Activated naive CD4-positive, alpha-beta T cell (primary cell): ENCODE measurements around the gene GAS6.
"Not testable (repeated sequence)": the region's sequence is repeated elsewhere in the genome, so short reads cannot be mapped to it uniquely, and the experiment has no call there.

ENCODE experiments used
- DNase-seq, 4 experiments: peaks; one replicate each; lab custom pipeline; 2025; lab: John Stamatoyannopoulos, UW

GAS6 gene

DNA sequence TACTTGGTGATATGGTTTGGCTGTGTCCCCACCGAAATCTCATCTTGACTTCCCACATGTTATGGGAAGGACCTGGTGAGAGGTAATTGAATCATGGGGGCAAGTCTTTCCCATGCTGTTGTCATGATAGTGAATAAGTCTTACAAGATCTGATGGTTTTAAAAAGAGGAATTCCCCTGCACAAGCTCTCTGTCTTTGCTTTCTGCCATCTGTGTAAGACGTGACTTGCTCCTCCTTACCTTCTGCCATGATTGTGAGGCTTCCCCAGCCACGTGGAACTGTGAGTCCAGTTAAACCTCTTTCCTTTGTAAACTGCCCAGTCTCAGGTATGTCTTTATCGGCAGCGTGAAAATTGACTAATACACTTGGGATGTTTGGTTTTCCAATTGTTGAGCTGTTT, 4.0 kb upstream of the GAS6 start:
- not testable (repeated sequence) for DNase-seq

GRCh38 chr13:113865427-113865826, 1.6 kb upstream of the GAS6 start:
- DNase-seq = no peak

- no peak for DNase-seq
These were observed 506 bp upstream of the GAS6 start for GRCh38 chr13:113864273-113864890.

- DNase-seq = no peak
These were observed 849 bp downstream of the GAS6 start for GRCh38 chr13:113862931-113863523.

DNA sequence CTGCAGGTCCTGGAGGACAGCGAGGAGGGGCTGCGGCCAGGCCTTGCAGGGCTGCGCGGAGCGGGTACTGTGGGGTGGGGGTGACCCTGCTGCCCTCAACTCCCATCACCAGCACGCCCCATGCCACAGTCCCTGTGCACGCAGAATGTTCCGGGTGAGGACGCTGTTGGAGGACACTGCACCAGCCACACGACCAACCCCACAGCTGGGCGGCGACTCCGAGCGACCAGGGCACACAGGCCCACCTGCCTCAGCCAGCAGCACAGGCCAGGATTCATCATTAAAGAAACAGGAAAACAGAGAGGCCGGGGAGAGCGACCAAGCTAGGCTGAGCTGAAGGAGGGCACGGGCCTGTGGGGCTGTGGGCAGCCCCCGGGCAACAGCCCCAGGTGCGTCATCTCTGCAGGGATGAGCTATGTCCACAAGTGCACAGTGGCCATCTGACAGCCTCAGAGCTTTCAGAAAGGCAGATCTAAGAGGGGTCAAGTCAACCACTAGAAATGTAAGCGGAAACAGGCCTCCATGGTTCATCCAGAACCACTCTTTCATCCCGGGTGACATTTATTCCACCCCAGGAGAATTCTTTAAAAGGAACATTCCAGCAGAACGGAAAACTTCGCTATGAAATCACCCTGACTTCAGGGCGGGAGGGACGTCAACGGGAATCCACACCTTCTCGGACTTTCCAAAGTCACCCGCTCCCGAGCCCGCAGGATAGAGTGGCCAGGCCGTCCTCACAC, 1.5 kb downstream of the GAS6 start:
- no peak for DNase-seq

- no peak for DNase-seq
These were observed 2.3 kb downstream of the GAS6 start for GRCh38 chr13:113861433-113862030.

DNA sequence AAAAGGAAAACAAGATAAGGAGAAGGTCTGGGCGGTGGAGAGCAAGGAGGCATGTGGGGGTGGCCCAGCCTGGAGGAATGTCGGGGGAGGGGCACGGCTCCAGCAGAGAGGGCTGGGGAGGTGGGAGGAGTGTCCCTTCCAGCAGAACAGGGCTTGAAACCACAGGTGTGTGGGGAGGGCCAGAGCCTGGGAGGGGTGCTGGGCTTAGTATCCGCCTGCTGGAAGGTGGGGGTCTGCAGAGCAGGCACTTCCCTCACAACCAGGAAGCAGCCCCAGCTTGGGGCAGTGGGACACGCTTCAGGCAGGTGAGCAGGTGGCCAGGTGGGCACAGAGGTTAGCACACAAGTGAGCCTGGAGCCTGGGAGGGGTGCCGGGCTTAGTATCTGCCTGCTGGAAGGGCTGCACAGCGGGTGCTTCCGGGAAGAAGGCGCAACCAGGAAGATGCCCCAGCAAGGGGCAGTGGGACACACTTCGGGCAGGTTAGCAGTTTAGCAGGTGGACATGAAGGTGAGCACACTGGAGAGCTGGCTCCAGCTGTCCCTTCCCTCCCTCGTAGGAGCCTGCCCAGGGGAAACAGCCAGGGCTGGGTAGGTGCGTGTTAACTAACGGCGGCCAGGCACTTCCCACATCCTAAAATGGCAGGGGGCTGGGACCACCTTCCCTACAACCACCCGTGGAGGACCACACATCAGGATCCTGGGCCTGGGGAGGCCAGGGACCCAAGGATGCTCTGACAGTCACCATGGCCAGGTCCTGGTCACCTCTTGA, 3.0 kb downstream of the GAS6 start:
- DNase-seq = no peak

- DNase-seq = no peak
These were observed 3.7 kb downstream of the GAS6 start for GRCh38 chr13:113860051-113860664.

DNA sequence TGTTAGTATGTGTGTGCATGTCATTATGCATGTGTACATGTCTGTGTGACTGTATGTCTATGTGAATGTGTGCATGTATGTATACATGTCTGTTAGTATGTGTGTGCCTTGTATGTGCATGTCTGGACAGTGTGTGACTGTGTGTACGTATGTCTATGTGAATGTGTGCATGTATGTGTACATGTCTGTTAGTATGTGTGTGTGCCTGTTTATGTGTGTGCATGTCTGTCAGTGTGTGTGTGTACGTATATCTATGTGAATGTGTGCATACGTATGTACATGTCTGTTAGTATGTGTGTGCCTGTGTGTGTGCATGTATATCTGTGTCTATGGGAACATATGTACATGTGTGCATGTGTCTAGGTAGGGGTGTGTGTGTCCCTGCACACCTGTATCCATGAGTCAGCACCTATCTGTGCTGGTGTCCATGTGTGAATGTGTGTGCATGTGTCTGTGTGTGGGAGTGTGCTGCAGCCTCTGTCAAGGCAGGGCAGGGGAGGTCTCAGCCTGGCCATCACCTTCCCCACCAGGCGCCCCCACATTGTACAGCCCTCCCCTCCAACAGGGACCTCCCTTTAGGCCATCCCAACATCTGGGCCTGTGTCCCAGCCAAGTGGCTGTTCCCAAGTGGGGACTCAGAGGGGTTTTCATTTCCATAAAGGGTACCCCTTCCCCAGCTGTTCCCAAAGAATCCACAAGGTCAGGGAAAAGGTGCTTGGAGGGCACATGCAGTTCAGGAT, 4.4 kb downstream of the GAS6 start:
- no peak for DNase-seq

DNA sequence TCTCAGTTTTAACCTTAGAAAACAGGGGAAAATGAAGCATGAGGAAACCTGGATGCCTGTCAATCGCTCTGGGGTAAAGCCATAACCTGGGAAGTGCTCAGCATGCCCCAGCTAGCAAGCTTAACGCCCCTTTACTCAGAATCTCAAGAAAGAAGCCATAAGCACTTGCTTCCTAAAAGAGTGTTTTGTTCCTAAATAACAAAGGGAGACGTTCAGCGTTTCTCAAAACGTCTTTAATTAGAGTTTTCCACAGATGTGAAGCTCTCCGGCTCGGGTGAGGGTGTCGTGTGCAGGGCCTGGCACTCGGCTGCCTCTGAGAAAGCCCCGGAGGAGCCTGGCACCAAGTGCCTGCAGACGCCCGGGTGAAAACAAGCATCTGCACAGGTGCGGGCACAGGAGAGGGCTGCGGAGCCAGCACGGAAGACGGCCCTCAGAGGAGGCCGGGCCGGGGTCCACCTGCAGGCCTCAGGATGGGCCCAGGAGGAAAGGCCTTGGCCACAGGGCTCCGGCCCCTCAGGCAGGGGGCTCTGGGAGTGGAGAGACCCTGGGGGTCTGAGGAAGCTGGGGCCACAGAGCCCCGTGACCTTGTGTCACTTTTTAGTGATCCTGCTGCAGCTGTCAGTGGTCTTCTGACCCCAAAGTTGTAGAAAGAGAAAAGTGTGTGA, 6.2 kb downstream of the GAS6 start:
- no peak for DNase-seq

DNA sequence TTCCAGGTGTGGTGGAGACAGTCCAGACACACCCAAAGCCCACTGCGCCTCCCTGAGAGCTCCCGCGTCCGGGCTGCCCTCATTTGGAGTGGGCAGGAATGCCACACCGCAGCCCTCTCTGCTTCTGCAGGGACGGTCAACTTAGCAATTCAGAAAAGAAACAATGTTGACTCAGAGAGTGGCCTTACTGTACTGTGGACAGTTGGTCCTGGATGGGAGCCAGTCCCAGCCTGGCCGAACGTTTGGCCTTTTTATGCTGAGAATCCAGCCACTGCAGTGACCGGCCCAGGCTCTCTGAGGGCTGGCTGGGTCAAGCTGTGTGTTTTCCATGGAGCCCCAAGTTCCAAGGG, 7.2 kb downstream of the GAS6 start:
- no peak for DNase-seq

DNA sequence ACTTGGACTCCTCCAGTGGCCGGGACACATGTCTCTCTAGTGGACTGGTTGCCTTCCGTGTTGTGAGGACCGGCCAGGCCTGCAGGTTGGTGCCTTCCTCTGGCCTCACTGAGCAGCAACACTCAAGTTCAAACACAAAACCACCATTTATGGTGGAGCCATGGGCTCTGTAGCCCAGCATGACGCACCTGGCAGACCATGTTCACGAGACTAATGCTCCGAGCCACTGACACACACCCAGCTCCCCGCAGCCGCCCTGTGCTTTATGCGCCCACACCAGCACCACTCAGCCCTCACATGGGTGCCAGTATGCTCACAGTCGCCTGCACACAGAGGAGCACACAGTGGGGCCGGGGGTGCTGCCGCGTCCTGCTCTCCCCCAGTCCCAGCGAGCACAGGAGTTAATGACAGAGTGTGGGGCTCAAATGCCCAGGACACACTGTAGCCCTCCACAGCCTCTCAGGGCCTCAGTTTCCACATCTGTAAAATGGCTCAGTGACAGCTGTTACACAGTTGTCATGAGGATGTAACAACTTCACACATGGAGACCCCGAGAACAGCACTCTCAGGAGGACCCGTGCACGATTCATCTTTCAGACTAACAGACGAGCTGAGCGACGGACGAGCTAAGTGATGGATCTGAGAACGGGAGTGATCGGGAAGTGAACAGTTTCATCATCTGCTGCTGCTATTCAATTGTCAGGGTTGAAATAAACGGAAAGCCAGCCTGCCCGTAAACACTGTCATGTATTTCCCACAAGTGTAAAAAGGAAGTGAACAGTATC, 7.8 kb downstream of the GAS6 start:
- no peak for DNase-seq

- DNase-seq = no peak
These were observed 8.6 kb downstream of the GAS6 start for GRCh38 chr13:113855012-113855921.

DNA sequence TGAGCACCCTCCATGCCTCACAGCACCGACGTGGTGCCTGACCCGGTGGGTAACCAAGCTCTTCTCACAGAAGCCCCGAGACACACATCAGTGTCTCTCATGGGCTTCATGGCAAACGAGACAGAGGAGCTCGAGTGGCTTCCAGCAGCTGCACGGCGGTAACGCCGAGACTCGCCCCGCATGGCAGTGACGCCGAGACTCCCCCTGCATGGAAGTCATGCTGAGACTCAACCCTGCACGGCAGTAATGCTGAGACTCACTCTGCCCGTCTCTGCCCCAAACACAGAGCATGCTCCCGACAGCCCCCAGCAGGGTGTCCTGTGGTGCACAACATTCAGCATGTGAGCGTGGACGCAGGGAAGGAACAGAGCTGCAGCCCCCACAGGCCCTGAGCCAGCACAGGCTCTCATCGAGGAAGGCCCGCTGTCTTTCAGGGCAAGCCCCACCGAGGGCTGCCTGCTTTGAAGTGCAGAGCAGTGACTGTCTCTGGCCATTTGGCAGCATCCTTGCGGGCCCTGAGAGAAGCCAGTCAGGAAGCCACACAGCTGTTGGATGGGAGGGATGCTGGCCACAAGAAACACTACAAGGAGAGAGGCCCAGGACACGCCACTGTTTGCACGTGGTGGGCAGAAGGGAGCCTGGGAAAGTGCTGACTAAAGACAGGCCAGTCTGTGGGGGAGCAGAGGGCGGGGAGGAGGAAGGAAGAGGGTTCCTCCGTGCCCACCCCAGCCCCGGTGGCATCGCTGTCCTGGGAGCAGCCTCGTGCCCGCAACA, 9.5 kb downstream of the GAS6 start:
- no peak for DNase-seq

GRCh38 chr13:113853518-113854237, 10.2 kb downstream of the GAS6 start:
- DNase-seq = no peak

DNA sequence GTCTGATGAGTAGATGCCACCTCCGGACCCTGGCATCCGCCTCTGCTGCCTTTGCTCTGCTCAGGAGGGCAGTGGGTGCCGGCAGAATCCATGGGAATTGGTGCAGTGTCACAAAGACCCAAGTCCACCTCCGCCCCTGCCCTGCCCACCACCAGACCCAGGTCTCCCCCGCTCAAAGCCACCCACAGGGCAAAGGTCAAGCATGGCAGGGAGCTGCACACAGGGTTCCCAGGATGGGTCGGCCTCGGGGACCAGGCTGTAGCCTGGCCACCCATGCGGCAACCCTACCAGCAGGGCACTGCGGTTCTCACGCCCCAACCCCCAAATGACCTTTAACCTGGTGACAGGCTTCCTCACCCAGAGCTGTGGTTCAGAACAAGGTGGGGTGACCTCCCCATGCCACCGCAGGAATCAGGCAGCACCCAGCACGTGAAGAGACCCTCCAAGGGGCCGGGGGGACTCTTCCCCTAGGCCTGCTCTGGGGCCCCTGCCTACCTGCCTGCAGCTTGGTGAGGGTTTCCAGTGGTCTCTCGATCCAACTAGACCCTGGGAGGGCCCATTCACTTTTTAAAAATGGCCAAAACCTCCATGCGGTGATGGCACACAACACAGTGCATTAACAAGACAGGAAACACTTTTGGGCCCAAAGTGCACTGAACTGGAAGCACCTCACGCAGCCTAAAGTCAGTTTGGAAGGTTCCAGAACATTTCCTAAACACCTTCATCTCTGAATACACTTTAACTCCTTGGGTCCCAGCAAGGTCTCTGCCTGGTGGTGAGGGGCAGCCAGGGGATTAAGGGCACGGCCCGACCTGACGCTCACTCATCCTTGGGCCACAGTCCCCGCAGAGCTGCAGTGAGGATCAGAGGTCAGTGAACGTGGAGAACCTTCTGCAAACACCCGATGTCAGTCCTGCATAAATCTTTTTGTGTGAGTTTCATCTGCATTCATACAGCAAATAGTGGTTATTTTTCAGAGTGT, 11.0 kb downstream of the GAS6 start:
- DNase-seq = no peak
